Hematopoietic multipotent progenitor cell treated with erythropoietin and hydrocortisone succinate and interleukin-3 and kit ligand, for 15 days (in vitro differentiated cells): ENCODE data around the gene JUNB.
"Not testable (repeated sequence)": the region's sequence is repeated elsewhere in the genome, so short reads cannot be mapped to it uniquely, and the experiment has no call there.

ENCODE experiments used
- DNase-seq: peaks from one replicate; pipeline ENCODE4 v3.0.0-alpha.2; 2015; ENCODE audit warnings: low spot score

JUNB gene

GRCh38 chr19:12804051-12804450, 12.8 kb downstream of the JUNB start:
- no peak for DNase-seq

GRCh38 chr19:12806242-12807081, 15.2 kb downstream of the JUNB start, which contains the start of gene RNASEH2A:
RNASEH2A (plus strand) TSS chr19:12806584; CDS start chr19:12806674, 90 bp downstream.
- peak; percentile 90 for DNase-seq

- DNase-seq, result no peak
Measured at GRCh38 chr19:12815088-12815487, 23.8 kb downstream of the JUNB start.

- not testable (repeated sequence) for DNase-seq
Measured at GRCh38 chr19:12817188-12817587, 25.9 kb downstream of the JUNB start.

GRCh38 chr19:12817810-12818209, 26.5 kb downstream of the JUNB start:
- DNase-seq, result not testable (repeated sequence)

- no peak for DNase-seq
Measured at GRCh38 chr19:12821761-12822160, 30.5 kb downstream of the JUNB start.

GRCh38 chr19:12825254-12826131, 34.2 kb downstream of the JUNB start:
- peak; percentile 10 for DNase-seq

GRCh38 chr19:12828494-12828893, 37.2 kb downstream of the JUNB start:
- peak; percentile 55 for DNase-seq

- DNase-seq, result no peak
Measured at GRCh38 chr19:12833418-12833737, 42.1 kb downstream of the JUNB start.

- peak; percentile 38 for DNase-seq
Measured at GRCh38 chr19:12833738-12834565, 42.7 kb downstream of the JUNB start.

- no peak for DNase-seq
Measured at GRCh38 chr19:12834566-12834943, 43.3 kb downstream of the JUNB start, which contains the start of gene RTBDN. RTBDN (minus strand) TSS chr19:12834579; CDS start chr19:12829979, 4,600 bp downstream.

GRCh38 chr19:12834976-12835757, 43.9 kb downstream of the JUNB start:
- DNase-seq, result peak; percentile 65

GRCh38 chr19:12836529-12836863, 45.2 kb downstream of the JUNB start:
- no peak for DNase-seq

- DNase-seq, result no peak
Measured at GRCh38 chr19:12837225-12837624, 45.9 kb downstream of the JUNB start.

- DNase-seq, result peak; percentile 70
Measured at GRCh38 chr19:12838182-12838885, 47.0 kb downstream of the JUNB start, which contains the start of gene MAST1. MAST1 (plus strand) TSS chr19:12838515; CDS start chr19:12838573, 58 bp downstream.

- DNase-seq, result no peak
Measured at GRCh38 chr19:12838886-12839756, 47.8 kb downstream of the JUNB start.

- DNase-seq, result peak; percentile 88
Measured at GRCh38 chr19:12840091-12841079, 49.1 kb downstream of the JUNB start.

GRCh38 chr19:12841094-12841493, 49.8 kb downstream of the JUNB start:
- peak; percentile 52 for DNase-seq
